HL-60 (cell line): Measurements from ENCODE around the gene CAP1.

ENCODE experiments used
- DNase-seq, 2 experiments: peaks; one replicate each; pipeline ENCODE4 v3.0.0-alpha.2; 2010 to 2020; ENCODE audit warnings: low read depth in 1 of 2, low spot score in 1 of 2
- H3K27ac ChIP-seq: fragments of 250-450 bp; sonication (Bioruptor Pico); replicated peaks from 2 replicates; pipeline ENCODE4 v1.5.1; 2020; ENCODE audit warnings: mild to moderate bottlenecking, moderate library complexity
- H3K27me3 ChIP-seq: fragments of 250-450 bp; sonication (Bioruptor Pico); 2 replicates; pipeline ENCODE4 v1.5.1; 2021; ENCODE audit warnings: mild to moderate bottlenecking, moderate library complexity; ENCODE audit not compliant: insufficient read depth, poor library complexity, severe bottlenecking
- H3K4me3 ChIP-seq: replicated peaks from 2 replicates; pipeline ENCODE4 v1.5.1; 2011; ENCODE audit warnings: mild to moderate bottlenecking, control low read depth, low read length; ENCODE audit not compliant: insufficient read depth
- GABPA ChIP-seq: IDR thresholded peaks from 2 replicates; pipeline ENCODE4 v1.6.1; 2012; ENCODE audit warnings: low read depth
- POLR2AphosphoS5 ChIP-seq: IDR thresholded peaks from 2 replicates; pipeline ENCODE4 v1.6.1; 2012; ENCODE audit warnings: low read depth
- SPI1 ChIP-seq: IDR thresholded peaks from 2 replicates; pipeline ENCODE4 v1.6.1; 2012; ENCODE audit warnings: low read depth, mild to moderate bottlenecking, borderline replicate concordance
- TF ChIP-seq, protein P1 (sequence below): IDR thresholded peaks from 2 replicates; pipeline ENCODE4 v1.6.1; 2012; ENCODE audit warnings: low read depth; ENCODE audit not compliant: insufficient replicate concordance
- TF ChIP-seq, protein P2 (sequence below): IDR thresholded peaks from one replicate; pipeline ENCODE4 v1.5.1; 2011; ENCODE audit warnings: low read length, control low read depth, inconsistent platforms; ENCODE audit not compliant: insufficient read depth

The CAP1 gene

DNA sequence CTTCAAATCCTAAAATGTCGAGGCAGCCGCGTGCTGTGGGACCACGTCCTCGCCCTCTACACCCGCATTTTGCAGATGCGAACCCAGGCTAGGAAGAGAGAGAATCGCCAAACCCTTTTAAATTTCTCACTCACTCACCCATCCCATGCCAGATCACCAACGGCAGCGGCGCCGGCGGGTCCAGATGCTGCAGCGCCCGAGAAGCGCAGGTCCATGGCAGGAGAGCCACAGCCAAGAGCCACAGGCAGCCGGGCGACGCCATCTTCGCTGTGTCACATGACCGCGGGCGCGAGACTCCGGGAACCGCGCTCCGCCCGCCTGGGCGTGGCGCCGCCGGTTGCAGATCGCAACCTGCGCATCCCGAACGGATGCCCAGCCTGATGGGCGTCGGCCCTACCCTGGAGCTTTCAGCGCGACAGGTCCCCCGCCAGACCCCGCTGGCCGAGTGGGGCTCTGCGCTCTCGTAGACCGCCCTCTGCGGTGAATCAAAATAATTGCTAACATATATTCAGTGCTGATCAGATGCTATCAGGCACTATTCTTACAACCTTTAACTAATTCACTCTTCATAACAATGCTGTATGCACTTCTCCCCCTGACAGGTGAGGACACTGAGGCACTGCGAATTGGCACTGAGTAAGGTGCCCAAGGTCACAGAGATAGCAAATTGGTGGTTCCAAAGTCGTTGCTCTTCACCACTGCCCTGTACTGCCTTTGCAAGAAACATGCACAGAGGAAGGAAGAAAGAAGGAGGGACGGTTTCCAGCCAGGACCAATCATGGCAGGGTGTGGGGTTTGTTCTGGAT is 56.7 kb downstream of the CAP1 start, which contains the start of gene PPT1:
TSS of gene PPT1 (minus strand) at position 276 of the 806 bp plus-strand sequence. CDS start at position 262, 14 bp downstream.
- peak; percentile 79; the same call in 1 of the 2 replicates for TF ChIP-seq POLR2AphosphoS5
- TF ChIP-seq, protein P1, sequence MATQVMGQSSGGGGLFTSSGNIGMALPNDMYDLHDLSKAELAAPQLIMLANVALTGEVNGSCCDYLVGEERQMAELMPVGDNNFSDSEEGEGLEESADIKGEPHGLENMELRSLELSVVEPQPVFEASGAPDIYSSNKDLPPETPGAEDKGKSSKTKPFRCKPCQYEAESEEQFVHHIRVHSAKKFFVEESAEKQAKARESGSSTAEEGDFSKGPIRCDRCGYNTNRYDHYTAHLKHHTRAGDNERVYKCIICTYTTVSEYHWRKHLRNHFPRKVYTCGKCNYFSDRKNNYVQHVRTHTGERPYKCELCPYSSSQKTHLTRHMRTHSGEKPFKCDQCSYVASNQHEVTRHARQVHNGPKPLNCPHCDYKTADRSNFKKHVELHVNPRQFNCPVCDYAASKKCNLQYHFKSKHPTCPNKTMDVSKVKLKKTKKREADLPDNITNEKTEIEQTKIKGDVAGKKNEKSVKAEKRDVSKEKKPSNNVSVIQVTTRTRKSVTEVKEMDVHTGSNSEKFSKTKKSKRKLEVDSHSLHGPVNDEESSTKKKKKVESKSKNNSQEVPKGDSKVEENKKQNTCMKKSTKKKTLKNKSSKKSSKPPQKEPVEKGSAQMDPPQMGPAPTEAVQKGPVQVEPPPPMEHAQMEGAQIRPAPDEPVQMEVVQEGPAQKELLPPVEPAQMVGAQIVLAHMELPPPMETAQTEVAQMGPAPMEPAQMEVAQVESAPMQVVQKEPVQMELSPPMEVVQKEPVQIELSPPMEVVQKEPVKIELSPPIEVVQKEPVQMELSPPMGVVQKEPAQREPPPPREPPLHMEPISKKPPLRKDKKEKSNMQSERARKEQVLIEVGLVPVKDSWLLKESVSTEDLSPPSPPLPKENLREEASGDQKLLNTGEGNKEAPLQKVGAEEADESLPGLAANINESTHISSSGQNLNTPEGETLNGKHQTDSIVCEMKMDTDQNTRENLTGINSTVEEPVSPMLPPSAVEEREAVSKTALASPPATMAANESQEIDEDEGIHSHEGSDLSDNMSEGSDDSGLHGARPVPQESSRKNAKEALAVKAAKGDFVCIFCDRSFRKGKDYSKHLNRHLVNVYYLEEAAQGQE, result peak; percentile 48
- no peak for TF ChIP-seq SPI1
- TF ChIP-seq GABPA, result no peak
- TF ChIP-seq, protein P2, sequence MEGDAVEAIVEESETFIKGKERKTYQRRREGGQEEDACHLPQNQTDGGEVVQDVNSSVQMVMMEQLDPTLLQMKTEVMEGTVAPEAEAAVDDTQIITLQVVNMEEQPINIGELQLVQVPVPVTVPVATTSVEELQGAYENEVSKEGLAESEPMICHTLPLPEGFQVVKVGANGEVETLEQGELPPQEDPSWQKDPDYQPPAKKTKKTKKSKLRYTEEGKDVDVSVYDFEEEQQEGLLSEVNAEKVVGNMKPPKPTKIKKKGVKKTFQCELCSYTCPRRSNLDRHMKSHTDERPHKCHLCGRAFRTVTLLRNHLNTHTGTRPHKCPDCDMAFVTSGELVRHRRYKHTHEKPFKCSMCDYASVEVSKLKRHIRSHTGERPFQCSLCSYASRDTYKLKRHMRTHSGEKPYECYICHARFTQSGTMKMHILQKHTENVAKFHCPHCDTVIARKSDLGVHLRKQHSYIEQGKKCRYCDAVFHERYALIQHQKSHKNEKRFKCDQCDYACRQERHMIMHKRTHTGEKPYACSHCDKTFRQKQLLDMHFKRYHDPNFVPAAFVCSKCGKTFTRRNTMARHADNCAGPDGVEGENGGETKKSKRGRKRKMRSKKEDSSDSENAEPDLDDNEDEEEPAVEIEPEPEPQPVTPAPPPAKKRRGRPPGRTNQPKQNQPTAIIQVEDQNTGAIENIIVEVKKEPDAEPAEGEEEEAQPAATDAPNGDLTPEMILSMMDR, result no peak
- Histone ChIP-seq H3K4me3 (peak within 1 kb of the TSS; percentile 55), H3K27ac (peak within 1 kb of the TSS; percentile 74), H3K27me3 (no peaks in the 10 kb centered on the region)
- peak; percentile 66 to 77 for DNase-seq

DNA sequence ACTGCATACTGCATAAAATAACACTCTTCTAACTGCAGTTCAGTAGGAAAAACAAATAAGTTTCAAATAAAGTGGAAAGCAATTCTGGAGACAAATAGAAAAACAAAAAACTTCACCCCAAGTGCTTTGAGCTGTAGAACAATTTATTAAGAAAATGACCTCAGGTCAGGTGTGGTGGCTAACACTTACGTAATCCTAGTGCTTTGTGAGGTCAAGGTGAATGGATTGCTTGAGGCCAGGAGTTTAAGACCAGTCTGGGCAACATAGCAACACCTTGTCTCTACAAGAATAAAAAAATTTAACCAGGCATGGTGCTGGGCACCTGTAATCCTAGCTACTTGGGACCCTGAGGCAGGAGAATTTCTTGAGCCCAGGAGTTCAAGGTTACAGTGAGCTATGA is 61.5 kb downstream of the CAP1 start:
- TF ChIP-seq GABPA (no peak), POLR2AphosphoS5 (no peak)
- TF ChIP-seq, protein P2, result no peak
- TF ChIP-seq, protein P1, result no peak

DNA sequence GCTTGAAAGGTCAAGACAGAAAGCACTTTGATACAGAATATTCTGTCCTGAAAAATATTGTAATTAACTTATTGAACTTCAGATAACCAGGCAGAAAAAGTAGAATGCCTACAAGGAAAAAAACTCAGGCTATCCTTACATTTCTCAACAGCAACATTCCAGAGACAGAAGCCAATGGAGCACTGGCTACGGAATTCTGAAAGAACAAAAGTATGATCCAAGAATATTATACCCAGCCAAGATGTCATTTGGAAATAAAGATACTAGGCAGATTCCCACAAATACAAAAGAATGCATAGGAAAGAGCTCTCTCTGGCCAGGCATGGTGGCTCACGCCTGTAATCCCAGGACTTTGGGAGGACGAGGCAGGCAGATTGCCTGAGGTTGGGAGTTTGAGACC is 62.4 kb downstream of the CAP1 start:
- no peak for DNase-seq
- TF ChIP-seq, protein P1, result no peak
- TF ChIP-seq POLR2AphosphoS5 (no peak), SPI1 (no peak), GABPA (no peak)
- TF ChIP-seq, protein P2, result no peak
- no peak overlapping the region for H3K4me3 ChIP-seq
- H3K27ac ChIP-seq, result no peak overlapping the region
- no peaks in the 10 kb centered on the region for H3K27me3 ChIP-seq

More for the DNA sequence above, 61.5 kb downstream of the CAP1 start:
- Histone ChIP-seq H3K4me3 (no peak overlapping the region), H3K27me3 (no peaks in the 10 kb centered on the region), H3K27ac (no peak overlapping the region)
- no peak for DNase-seq
